B cell (primary cell): ENCODE measurements around the gene FAM83B. TPM values are rescaled to one million over a fixed set of nuclear protein-coding genes. Genes with fewer than 3 reads are reported as not detected.

ENCODE experiments used
- ATAC-seq: fragments of 200-7000 bp; cut with Tn5 transposase; one replicate; pipeline ENCODE4 v1.10.0; 2021; ENCODE audit warnings: low read depth, mild to moderate bottlenecking, moderate number of reproducible peaks, moderate library complexity
- CTCF ChIA-PET: fragments of 350-600 bp; sonication (Branson Sonifier 250); formaldehyde crosslinking; loops from one replicate; lab custom pipeline; 2021; ENCODE audit warnings: antibody characterized with exemption, inconsistent platforms; lab: Charles Lee
- POLR2A ChIA-PET: fragments of 350-600 bp; sonication (Branson Sonifier 250); formaldehyde crosslinking; loops from one replicate; lab custom pipeline; 2021; ENCODE audit warnings: antibody characterized with exemption; lab: Charles Lee
- DNase-seq: peaks from one replicate; pipeline ENCODE4 v3.0.0; 2013
- H2AFZ ChIP-seq: 2 replicates; pipeline ENCODE4 v1.6.1; 2012; ENCODE audit warnings: mild to moderate bottlenecking, low read depth, low read length; ENCODE audit not compliant: insufficient read depth, poor library complexity, severe bottlenecking
- H3K27ac ChIP-seq, 2 donors: 1 replicate in 1 of 2; 2 replicates in 1 of 2; pipeline ENCODE4 v1.5.1; 2012 to 2013; ENCODE audit warnings: low read length in 2 of 2, mild to moderate bottlenecking in 2 of 2, moderate library complexity in 1 of 2
- H3K27me3 ChIP-seq, 4 experiments: fragments of 200-600 bp in 1 of 4; sonication (generic) in 1 of 4; replicated peaks in 1 of 4; 1 replicate in 2 of 4; 2 replicates in 2 of 4; pipeline versions ENCODE4 v1.6.1 to v1.7.0; 2013 to 2016; ENCODE audit warnings: low read length in 3 of 4, mild to moderate bottlenecking in 2 of 4, mixed read lengths in 1 of 4, moderate library complexity in 1 of 4; ENCODE audit not compliant: insufficient read depth in 4 of 4, control insufficient read depth in 3 of 4; ENCODE audit errors: control extremely low read depth in 1 of 4
- H3K36me3 ChIP-seq, 2 experiments: replicated peaks in 1 of 2; 1 replicate in 1 of 2; 2 replicates in 1 of 2; pipeline versions ENCODE4 v1.6.1 to v1.7.1; 2013; ENCODE audit warnings: low read length in 1 of 2; ENCODE audit not compliant: insufficient read depth in 2 of 2, control insufficient read depth in 1 of 2; ENCODE audit errors: control extremely low read depth in 1 of 2, extremely low read depth in 1 of 2
- H3K4me1 ChIP-seq, 2 donors: fragments of 200-600 bp in 1 of 2; sonication (generic) in 1 of 2; 1 replicate in 1 of 2; 2 replicates in 1 of 2; pipeline versions ENCODE4 v1.5.1 to v1.6.1; 2013 to 2017; ENCODE audit warnings: low read length in 2 of 2; ENCODE audit not compliant: control insufficient read depth in 2 of 2, insufficient read depth in 2 of 2
- H3K4me2 ChIP-seq: replicated peaks from 2 replicates; pipeline ENCODE3; 2012; ENCODE audit warnings: mild to moderate bottlenecking, low read depth, low read length; ENCODE audit not compliant: poor library complexity, severe bottlenecking
- H3K4me3 ChIP-seq, 5 experiments: fragments of 200-600 bp in 1 of 5; sonication (generic) in 1 of 5; 1 replicate in 3 of 5; 2 replicates in 2 of 5; pipeline versions ENCODE4 v1.5.1 to v1.7.0; 2011 to 2016; ENCODE audit warnings: low read length in 4 of 5, mild to moderate bottlenecking in 4 of 5, low read depth in 2 of 5, control low read depth in 1 of 5, moderate library complexity in 1 of 5; ENCODE audit not compliant: insufficient read depth in 1 of 5; ENCODE audit errors: control extremely low read depth in 1 of 5, extremely low read depth in 1 of 5
- H3K79me2 ChIP-seq: fragments of 200-600 bp; sonication (generic); one replicate; pipeline ENCODE4 v1.6.0; 2016; ENCODE audit warnings: low read length; ENCODE audit not compliant: control insufficient read depth, insufficient read depth
- H3K9ac ChIP-seq: fragments of 200-600 bp; sonication (generic); 2 replicates; pipeline ENCODE4 v1.6.1; 2017; ENCODE audit warnings: mild to moderate bottlenecking, low read length, moderate library complexity
- H3K9me3 ChIP-seq, 3 donors: one replicate each; pipeline versions ENCODE4 v1.6.1 to v1.7.1; 2013; ENCODE audit warnings: low read length in 2 of 3; ENCODE audit not compliant: control insufficient read depth in 2 of 3, insufficient read depth in 1 of 3; ENCODE audit errors: control extremely low read depth in 1 of 3
- H4K20me1 ChIP-seq: 2 replicates; pipeline ENCODE4 v1.6.0; 2012; ENCODE audit warnings: mild to moderate bottlenecking, low read length; ENCODE audit not compliant: insufficient read depth, control insufficient read depth, poor library complexity, severe bottlenecking
- H3K27ac Mint-ChIP-seq: one replicate; pipeline ENCODE4 v1.8.0; 2021; ENCODE audit warnings: mixed read lengths
- H3K27me3 Mint-ChIP-seq: one replicate; pipeline ENCODE4 v1.8.0; 2021; ENCODE audit warnings: mixed read lengths
- H3K4me1 Mint-ChIP-seq: one replicate; pipeline ENCODE4 v1.8.0; 2021; ENCODE audit warnings: mixed read lengths
- H3K4me3 Mint-ChIP-seq: one replicate; pipeline ENCODE4 v1.8.0; 2021; ENCODE audit warnings: mixed read lengths
- H3K9me3 Mint-ChIP-seq: one replicate; pipeline ENCODE4 v1.8.0; 2022; ENCODE audit warnings: mixed read lengths; ENCODE audit not compliant: insufficient read depth
- EZH2 ChIP-seq: IDR thresholded peaks from 2 replicates; pipeline ENCODE4 v1.6.1; 2012; ENCODE audit warnings: borderline replicate concordance, low read depth, mild to moderate bottlenecking, moderate library complexity, low read length; ENCODE audit not compliant: insufficient read depth, poor library complexity, severe bottlenecking
- WGBS: methylation state at CpG from one replicate; pipeline ENCODE4 v1.1.5; 2013; ENCODE audit warnings: missing lambda C conversion rate; ENCODE audit not compliant: insufficient coverage; 5-methylcytosine and 5-hydroxymethylcytosine counted together
- intact Hi-C: fragments of 100-400 bp; cut with micrococcal nuclease; formaldehyde crosslinking; loops from one replicate; pipeline ENCODE4 v1.10.0; 2022
- polyA plus RNA-seq: library from polyadenylated mRNA; depleted of rRNA; stranded (reverse); fragments of >200 nt; gene quantifications from 2 replicates; pipeline ENCODE4 v1.2.3, GENCODE V29; 2012
- total RNA-seq, 2 donors: library from RNA; stranded (reverse); fragments of 120-200 nt in 1 of 2; gene quantifications; 1 replicate in 1 of 2; 2 replicates in 1 of 2; pipeline versions ENCODE4 v1.2.3 to v1.2.4, GENCODE V29; 2013 to 2022
- TF ChIP-seq, protein P1 (sequence below): fragments of 200-600 bp; IDR thresholded peaks from one replicate; pipeline ENCODE4 v1.8.0; 2022; ENCODE audit warnings: antibody characterized with exemption, mild to moderate bottlenecking

The FAM83B gene
- total and polyA plus RNA-seq, 2 donors (not counting 1 experiment from before 2014, with no cell fraction given): not detected

DNA sequence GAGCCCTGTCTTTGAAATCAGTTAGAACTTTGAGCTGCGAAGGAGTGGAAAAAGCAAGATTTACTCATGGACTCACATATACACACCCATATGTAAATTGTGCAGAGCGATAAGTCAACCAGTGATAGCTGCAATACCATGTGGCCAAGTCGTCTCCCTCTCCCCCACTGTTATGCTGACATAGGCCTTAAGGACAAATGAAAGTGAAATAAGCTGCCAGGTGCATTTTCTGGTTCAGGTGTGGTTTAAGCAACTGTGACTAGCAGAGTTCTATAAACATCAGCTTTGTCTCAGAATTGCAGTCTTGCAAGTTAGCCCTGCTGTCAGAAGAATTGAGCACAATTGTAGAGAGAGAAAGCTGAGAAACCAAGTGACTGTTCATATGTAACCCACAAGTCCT lies 9.6 kb downstream of the FAM83B start:
- Histone ChIP-seq H3K9me3 (peaks cover 0 to 2% (median 0%) of the 10 kb centered on the region in 3 donors), H2AFZ (no peak overlapping the region), H3K36me3 (no peaks in the 10 kb centered on the region), H3K27ac (no peak overlapping the region), H3K9ac (no peak overlapping the region), H3K4me1 (no peaks in the 10 kb centered on the region), H3K4me2 (no peak overlapping the region), H4K20me1 (no peaks in the 10 kb centered on the region), H3K27me3 (no peaks in the 10 kb centered on the region), H3K4me3 (no peak overlapping the region), H3K79me2 (no peaks in the 10 kb centered on the region)
- WGBS: no CpG with 5 or more reads among the region's 3 CpGs
- intact Hi-C loops: no loop called here
- no peak overlapping the region for H3K4me3 Mint-ChIP-seq
- H3K9me3 Mint-ChIP-seq: peaks cover 1% of the 10 kb centered on the region
- H3K4me1 Mint-ChIP-seq: no peaks in the 10 kb centered on the region
- H3K27ac Mint-ChIP-seq: no peak overlapping the region
- H3K27me3 Mint-ChIP-seq: no peaks in the 10 kb centered on the region
- DNase-seq: no peak
- CTCF ChIA-PET: no interaction called here
- POLR2A ChIA-PET: no interaction called here
- no peak for ATAC-seq
- TF ChIP-seq, protein P1, sequence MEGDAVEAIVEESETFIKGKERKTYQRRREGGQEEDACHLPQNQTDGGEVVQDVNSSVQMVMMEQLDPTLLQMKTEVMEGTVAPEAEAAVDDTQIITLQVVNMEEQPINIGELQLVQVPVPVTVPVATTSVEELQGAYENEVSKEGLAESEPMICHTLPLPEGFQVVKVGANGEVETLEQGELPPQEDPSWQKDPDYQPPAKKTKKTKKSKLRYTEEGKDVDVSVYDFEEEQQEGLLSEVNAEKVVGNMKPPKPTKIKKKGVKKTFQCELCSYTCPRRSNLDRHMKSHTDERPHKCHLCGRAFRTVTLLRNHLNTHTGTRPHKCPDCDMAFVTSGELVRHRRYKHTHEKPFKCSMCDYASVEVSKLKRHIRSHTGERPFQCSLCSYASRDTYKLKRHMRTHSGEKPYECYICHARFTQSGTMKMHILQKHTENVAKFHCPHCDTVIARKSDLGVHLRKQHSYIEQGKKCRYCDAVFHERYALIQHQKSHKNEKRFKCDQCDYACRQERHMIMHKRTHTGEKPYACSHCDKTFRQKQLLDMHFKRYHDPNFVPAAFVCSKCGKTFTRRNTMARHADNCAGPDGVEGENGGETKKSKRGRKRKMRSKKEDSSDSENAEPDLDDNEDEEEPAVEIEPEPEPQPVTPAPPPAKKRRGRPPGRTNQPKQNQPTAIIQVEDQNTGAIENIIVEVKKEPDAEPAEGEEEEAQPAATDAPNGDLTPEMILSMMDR: no peak
- TF ChIP-seq EZH2: no peak

DNA sequence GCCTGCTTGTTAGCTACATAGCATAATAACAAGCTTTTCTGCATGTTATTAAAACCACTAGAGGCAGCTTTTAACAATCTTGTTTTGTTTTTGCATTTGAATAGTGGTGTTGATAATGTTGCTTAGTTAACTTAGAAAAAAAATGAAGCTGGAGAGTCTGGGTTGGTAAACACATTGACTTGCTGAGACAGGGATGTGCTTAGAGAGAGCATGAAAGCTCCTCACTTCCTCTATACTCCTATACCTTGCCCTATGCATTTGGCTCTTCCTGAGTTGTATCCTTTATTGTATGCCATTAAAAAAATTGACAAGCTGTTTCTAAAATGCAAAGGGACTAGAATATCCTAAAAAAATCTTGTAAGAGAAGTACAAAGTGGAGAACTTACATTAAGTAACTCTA lies 13.6 kb downstream of the FAM83B start:
- H3K9ac ChIP-seq: no peak overlapping the region
- TF ChIP-seq, protein P1: no peak
- TF ChIP-seq EZH2: no peak
- no peaks in the 10 kb centered on the region for H3K4me1 ChIP-seq
- ChIA-PET CTCF (no interaction called here), POLR2A (no interaction called here)
- intact Hi-C loops: no loop called here
- H3K27ac Mint-ChIP-seq: no peak overlapping the region
- no peaks in the 10 kb centered on the region for H3K4me1 Mint-ChIP-seq
- no peak overlapping the region for H3K4me3 ChIP-seq
- no peak overlapping the region for H3K4me3 Mint-ChIP-seq
- no peaks in the 10 kb centered on the region for H4K20me1 ChIP-seq
- DNase-seq: no peak
- ATAC-seq: no peak
- peaks cover 0 to 4% (median 0%) of the 10 kb centered on the region in 3 donors for H3K9me3 ChIP-seq
- H3K27me3 Mint-ChIP-seq: no peaks in the 10 kb centered on the region
- no peak overlapping the region for H3K27ac ChIP-seq
- H3K27me3 ChIP-seq: no peaks in the 10 kb centered on the region
- no peak overlapping the region for H2AFZ ChIP-seq
- H3K36me3 ChIP-seq: no peaks in the 10 kb centered on the region
- no peak overlapping the region for H3K4me2 ChIP-seq
- no peaks in the 10 kb centered on the region for H3K9me3 Mint-ChIP-seq
- H3K79me2 ChIP-seq: no peaks in the 10 kb centered on the region
